Esophagus muscularis mucosa (tissue), 3 donors: Measurements from ENCODE around the gene CNTNAP2.

Experiments used
- POLR2A ChIP-seq: fragments of 450-650 bp; IDR thresholded peaks from one replicate; pipeline ENCODE4 v1.6.1; 2017; ENCODE audit warnings: antibody characterized with exemption, moderate library complexity, mild to moderate bottlenecking, low read depth
- TF ChIP-seq, protein P1 (sequence below), 3 experiments: fragments of 200-600 bp in 2 of 3; fragments of 450-650 bp in 1 of 3; sonication (generic) in 2 of 3; IDR thresholded peaks; one replicate each; pipeline ENCODE4 v1.5.1; 2017 to 2019; ENCODE audit warnings: antibody characterized with exemption in 3 of 3, mild to moderate bottlenecking in 2 of 3, moderate library complexity in 1 of 3

- TF ChIP-seq, protein P1, sequence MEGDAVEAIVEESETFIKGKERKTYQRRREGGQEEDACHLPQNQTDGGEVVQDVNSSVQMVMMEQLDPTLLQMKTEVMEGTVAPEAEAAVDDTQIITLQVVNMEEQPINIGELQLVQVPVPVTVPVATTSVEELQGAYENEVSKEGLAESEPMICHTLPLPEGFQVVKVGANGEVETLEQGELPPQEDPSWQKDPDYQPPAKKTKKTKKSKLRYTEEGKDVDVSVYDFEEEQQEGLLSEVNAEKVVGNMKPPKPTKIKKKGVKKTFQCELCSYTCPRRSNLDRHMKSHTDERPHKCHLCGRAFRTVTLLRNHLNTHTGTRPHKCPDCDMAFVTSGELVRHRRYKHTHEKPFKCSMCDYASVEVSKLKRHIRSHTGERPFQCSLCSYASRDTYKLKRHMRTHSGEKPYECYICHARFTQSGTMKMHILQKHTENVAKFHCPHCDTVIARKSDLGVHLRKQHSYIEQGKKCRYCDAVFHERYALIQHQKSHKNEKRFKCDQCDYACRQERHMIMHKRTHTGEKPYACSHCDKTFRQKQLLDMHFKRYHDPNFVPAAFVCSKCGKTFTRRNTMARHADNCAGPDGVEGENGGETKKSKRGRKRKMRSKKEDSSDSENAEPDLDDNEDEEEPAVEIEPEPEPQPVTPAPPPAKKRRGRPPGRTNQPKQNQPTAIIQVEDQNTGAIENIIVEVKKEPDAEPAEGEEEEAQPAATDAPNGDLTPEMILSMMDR (IDR thresholded peaks at IDR 0.05): no peak
- TF ChIP-seq POLR2A: no peak
Observed at GRCh38 chr7:146755585-146755984, 639.0 kb downstream of the CNTNAP2 start.
